ENCODE measurements around the gene CAMK2G.
A peak's percentile ranks its signal among the peaks of the same experiment; 100 is the strongest.
"Not testable (repeated sequence)": the region's sequence is repeated elsewhere in the genome, so short reads cannot be mapped to it uniquely, and the experiment has no call there.

Gene CAMK2G

DNA sequence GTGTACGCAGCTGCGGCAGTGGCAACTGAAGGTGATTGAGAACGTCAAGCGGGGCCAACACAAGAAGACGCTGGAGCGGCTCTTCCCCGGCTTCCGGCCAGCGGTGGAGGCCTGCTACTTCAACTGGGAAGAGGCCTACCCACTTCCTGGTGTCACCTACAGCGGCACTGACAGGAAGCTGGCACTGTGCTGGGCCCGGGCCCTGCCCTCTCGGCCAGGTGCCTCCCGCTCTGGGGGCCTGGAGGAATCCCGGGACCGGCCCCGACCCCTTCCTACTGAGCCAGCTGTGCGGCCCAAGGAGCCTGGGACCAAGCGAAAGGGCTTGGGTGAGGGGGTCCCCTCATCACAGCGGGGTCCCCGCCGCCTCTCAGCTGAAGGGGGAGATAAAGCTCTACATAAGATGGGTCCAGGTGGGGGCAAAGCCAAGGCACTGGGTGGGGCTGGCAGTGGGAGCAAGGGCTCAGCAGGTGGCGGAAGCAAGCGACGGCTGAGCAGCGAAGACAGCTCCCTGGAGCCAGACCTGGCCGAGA lies 82.4 kb downstream of the CAMK2G start:
- no peak for DNase-seq (ENCODE audit: low spot score)

DNA sequence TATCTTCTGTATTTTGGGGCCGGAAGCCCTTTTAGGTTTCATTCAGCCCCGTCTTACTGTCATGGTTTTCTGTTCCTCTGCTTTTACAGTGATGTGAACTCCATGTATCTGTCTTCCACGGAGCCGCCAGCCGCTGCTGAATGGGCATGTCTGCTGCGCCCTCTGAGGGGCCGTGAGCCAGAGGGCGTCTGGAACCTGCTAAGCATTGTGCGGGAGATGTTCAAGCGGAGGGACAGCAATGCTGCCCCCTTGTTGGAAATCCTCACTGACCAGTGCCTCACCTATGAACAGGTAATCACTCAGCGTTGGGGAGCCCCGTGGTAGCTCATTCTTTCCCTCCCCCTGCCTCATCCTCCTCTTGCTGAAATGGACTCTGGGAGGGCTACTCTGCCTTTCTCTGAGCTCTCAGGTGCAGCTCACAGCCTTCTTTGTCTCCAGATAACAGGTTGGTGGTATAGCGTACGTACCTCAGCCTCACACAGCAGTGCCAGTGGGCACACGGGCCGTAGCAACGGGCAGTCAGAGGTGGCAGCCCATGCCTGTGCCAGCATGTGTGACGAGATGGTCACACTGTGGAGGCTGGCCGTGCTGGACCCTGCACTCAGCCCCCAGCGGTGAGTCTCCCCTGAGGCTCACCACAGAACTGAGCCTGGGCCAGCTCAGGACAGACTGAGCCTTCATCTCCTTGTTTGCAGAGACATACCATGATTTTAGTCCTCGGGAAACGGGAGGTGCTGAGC lies 83.3 kb downstream of the CAMK2G start:
- DNase-seq (ENCODE audit: low spot score): no peak

DNA sequence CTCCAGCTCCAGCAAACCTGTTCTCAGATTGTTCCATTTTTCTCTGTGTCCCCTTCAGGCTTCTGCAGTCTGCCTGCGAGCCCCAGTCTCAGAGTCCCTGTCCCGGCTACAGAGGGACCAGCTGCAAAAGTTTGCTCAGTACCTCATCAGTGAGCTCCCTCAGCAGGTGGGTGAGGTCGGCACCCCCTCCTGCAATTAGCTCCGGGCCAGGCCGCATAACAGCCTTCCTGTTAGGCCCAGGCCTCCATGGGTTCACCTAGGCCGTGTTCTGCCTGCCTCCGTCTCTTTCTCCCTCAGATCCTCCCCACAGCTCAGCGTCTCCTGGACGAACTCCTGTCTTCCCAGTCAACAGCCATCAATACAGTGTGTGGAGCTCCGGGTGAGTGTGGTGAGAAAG lies 84.7 kb downstream of the CAMK2G start:
- no peak for DNase-seq (ENCODE audit: low spot score)

DNA sequence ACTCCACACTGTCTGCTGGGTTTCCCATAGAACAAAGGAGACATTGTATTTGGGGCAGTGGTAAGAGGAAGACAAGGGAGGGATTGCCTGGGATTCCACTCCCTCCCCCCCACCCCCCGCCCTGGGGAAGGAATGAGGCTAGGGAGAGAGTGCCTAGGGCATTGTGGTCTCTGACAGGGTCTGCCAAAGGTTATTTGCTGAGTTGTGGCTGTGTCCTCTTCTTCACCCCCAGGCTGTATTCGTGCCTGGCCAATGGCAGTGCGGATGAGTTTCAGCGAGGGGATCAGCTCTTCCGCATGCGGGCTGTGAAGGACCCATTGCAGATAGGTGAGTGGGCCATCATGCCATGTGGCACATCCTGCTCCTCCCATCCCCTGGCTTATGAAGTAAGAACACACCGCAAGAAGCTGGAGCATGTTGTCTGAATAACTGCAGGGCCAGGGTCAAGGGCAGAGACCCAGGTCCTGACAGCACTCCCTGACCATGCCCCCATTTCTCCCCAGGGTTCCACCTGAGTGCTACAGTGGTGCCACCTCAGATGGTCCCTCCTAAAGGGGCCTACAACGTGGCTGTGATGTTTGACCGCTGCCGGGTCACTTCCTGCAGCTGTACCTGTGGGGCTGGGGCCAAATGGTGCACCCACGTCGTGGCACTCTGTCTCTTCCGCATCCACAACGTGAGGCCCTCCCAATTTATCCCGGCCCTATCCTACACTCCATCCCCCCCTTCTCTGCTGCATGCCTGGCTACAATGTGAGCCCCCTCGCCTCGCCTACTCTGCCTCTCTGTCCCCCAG lies 85.3 kb downstream of the CAMK2G start:
- no peak for DNase-seq (ENCODE audit: low spot score)

DNA sequence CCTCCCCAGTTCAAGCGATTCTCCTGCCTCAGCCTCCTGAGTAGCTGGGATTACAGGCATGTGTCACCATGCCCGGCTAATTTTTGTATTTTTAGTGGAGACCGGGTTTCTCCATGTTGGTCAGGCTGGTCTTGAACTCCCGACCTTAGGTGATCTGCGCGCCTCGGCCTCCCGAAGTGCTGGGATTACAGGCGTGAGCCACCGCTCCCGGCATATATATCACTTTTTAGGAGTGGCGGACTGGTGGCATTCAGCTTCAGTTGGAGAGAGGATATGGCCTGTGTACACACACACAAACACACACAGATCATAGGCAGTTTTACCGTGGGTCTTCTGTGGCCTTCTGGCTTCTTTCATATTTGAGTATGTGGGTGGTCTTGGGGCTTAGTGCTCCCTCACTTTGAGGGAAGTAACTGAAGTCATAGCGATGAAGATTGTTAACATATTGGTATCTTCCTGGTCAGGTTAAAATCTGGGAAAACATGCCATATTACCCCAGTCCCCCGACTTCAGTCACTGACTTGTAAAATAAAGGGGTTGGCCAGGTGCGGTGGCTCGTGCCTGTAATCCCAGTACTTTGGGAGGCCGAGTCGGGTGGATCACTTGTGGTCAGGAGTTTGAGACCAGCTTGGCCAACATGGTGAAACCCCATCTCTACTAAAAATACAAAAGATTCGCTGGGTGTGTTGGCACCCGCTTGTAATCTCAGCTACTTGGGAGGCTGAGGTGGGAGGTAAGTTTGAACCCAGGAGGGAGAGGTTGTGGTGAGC lies 87.1 kb downstream of the CAMK2G start:
- not testable (repeated sequence) for DNase-seq (ENCODE audit: low spot score)

DNA sequence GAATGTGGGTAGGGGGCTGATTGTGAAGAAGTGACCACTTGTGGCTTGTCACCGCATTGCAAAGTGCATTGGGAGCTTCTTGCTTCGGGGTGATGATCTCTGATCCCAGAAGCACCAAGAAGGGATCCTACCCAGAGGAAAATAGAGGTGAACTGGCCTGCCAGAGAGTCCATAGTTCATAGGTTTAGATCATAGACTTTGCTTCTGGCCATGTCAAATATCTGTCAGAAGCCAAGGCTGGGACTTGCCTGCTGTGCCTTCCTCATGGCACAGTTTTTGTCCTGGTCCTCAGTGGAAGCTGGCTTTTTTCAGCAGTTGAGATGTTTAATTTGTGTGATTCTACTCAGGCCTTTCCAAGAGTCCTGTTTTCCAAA lies 87.9 kb downstream of the CAMK2G start:
- no peak for DNase-seq (ENCODE audit: low spot score)

DNA sequence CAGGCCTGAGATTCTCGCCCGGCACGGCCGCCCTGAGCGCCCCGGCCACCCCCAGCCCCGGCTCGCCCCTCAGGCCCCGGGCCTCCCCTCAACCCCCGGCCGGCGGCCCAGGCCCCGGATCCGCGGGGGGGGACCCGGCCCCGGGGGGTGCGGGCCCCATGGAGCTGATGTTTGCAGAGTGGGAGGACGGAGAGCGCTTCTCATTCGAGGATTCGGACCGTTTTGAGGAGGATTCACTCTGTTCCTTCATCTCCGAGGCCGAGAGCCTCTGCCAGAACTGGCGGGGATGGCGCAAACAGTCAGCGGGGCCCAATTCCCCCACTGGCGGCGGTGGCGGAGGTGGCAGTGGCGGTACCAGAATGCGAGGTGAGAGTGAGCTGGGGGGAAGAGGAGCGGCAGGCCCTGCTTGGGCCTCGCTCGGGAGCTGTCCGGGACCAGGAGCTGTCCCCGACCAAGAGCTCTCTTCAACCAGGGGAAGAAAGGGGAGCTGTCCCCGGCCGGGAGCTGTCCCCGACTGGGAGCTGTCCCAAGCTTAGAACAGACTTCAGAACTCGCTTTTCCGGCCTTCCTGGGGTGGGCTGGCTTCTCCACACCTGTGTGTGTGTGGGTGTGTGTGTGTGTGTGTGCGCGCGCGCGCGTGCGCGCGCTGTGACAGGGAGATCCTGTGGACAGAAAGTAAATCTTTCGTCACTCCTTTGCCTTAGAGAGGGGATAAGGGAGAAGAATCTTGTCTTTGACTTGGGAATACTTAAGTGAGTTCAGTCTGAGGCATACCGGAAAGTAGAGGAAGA lies 88.4 kb downstream of the CAMK2G start:
- DNase-seq (ENCODE audit: low spot score): no peak

DNA sequence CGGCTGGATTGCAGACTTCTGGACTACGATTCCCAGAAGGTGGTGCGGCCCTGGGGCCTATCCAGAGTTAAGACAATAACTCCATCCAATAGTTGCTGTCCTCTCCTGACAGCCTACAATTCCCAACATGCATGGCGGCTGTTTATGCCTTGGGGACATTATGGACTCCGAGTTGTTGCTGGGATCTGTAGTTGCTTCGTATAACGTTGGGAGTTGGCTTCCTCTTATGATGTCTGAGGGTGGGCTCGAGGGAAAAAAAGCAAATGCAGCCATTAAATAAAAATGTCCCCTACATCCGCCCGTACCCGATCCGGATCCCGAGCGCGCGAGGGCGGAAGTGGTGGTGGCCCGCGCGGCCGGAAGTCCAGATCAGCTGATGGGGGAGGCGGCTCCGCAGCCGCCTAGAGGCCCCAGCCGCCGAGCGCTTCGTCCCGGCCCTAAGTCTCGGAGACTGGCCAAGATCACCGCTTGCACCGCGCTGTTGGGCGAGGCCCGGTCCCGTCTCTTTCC lies 89.1 kb downstream of the CAMK2G start, which contains the start of gene ZSWIM8:
ZSWIM8 (plus strand) TSS at position 396 of the 510 bp plus-strand sequence. CDS start 273 bp downstream, outside the sequence.
- DNase-seq (ENCODE audit: low spot score): peak; percentile 98

DNA sequence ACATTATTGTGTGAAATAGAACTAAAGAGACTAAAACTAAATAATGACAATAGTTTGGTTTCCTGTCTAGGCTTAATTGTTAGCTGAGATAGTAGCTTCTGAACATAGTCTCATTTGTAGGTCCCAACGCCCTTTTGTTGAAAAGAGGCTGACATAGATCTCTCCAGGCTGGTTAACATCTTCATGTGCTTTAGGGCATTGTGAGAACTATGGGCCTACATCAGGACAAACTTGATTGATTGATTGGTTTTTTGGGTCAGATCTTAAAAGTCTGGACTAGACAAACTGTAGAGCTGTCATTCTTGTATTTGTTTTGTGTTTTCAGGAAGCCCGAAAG lies 91.6 kb downstream of the CAMK2G start:
- no peak for DNase-seq (ENCODE audit: low spot score)

DNA sequence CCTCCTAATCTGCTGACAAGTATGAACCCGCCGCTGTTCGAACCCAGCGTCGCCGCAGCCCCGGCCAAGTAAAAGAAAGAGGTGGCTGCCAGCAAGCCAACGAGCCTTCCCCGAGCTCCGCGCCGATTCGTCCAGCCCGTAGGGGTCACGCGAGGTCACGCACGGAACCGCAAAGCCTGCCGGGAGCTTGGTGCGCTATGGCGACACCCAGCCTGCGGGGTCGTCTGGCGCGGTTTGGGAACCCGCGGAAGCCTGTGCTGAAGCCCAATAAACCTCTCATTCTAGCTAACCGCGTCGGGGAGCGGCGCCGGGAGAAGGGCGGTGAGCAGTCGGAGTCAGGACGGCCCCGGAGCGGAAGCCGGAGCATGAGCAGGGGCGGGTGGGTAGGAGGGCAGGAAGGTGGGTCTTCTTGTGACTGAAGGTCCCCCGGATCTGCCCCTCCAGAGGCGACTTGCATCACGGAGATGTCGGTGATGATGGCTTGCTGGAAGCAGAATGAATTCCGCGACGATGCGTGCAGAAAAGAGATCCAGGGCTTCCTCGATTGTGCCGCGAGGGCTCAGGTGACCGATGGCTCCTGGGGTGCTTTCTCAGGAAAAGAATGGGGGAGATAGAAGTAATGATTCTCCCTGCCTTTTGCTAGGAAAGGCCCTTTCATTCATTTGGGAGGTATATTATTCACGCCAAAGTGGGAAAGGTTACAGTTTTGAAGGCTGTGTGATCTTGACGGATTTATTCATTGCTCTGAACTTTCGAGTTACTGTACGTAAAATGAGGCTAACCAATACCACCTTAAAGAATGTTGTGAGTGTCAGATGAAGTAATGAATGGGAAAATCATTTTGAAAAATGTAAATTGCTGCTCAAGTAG lies 92.2 kb downstream of the CAMK2G start, which contains the start of gene CHCHD1:
CHCHD1 (plus strand) TSS at position 170 of the 870 bp plus-strand sequence; CDS start at position 198, 28 bp downstream.
- peak; percentile 84 for DNase-seq (ENCODE audit: low spot score)

DNA sequence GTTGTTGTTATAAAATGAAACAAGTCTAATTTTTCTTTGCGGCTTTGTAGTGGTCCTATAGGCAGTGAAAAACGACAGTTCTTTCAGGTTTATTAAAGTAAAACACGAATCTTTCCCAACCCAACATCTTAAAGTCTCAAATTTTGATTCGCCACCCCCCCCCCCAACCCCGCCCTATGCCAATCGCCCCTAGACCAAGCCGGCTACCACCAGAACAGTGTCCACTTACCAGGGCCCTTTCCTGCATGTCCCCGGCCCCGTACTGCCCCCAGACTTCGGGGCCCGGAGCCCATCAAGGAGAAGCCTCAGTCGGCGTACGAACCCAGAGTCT lies 92.8 kb downstream of the CAMK2G start:
- no peak for DNase-seq (ENCODE audit: low spot score)

DNA sequence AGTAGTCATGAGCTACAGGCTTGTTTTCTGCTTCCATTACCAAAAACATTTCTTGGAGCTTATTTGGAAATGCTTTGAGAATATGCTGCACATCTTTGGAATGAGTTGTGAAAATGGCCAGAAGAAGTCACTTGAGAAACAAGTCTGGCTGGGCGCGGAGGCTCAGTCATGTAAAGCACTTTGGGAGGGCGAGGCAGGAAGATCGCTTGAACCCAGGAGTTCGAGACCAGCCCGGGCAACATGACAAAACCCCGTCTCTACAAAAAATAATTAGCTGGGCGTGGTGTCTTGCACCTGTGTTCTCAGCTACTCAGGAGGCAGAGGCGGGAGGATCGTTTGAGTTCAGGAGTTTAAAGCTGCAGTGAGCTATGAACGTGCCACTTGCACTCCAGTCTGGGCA lies 93.4 kb downstream of the CAMK2G start:
- no peak for DNase-seq (ENCODE audit: low spot score)

DNA sequence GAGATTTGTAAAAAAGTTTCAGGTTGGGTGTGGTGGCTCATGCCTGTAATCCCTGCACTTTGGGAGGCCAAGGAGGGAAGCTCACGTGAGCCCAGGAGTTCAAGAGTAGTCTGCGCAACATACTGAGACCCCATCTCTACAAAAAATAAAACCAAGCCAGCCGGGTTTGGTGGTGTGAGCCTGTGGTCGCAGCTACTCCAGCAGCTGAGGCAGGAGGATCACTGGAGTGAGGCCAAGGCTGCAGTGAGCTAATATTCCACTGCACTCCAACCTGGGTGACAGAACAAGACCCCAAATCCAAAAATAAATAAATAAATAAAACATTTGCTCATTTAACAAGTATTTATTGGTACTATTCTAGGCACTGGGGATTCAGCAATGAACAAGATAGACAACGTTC lies 94.1 kb downstream of the CAMK2G start:
- DNase-seq (ENCODE audit: low spot score): no peak

DNA sequence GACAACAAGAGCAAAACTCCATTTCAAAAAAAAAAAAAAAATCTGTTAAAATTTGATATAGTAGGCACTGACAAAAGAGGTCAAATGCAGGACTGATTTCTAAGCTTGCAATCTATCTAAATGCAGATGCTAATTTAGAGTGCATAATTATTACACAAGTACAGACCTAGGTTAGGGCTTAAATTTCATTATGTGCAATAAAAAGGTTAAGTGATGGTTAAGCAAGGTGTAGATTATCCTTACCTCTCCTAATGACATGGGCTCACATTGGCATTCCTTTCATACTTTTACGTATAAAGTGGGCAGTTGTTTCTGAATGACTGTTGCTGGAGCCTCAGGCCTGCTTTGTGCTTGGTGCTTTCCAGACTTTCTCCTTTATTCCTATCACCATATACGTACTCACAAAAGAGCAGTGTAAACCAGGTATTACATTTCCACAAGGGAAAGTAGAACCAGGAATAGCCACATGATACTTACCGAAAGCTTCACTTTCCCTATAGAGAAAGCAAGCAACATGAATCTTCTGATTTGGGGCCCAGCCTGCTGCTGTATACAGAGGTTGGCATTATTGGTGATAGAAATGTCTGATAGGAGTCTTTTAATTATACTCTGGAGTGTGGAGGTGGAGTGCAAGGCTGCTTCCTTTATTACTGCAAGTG lies 94.7 kb downstream of the CAMK2G start:
- DNase-seq (ENCODE audit: low spot score): no peak

DNA sequence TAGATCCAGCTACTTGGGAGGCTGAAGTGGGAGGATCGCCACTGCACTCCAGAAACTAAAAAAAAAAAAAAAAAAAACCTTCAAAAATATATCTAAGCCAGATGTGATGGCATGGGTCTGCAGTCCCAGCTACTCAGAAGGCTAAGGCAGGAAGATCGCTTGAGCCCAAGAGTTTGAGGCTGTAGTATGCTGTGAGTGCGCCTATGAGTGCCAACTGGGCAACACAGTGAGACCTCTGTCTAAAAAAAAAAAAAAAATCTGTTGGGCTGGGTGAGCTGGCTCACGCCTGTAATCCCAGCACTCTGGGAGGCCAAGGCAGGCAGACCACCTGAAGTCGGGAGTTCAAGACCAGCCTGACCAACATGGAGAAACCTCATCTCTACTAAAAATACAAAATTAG lies 95.3 kb downstream of the CAMK2G start:
- DNase-seq (ENCODE audit: low spot score): no peak

DNA sequence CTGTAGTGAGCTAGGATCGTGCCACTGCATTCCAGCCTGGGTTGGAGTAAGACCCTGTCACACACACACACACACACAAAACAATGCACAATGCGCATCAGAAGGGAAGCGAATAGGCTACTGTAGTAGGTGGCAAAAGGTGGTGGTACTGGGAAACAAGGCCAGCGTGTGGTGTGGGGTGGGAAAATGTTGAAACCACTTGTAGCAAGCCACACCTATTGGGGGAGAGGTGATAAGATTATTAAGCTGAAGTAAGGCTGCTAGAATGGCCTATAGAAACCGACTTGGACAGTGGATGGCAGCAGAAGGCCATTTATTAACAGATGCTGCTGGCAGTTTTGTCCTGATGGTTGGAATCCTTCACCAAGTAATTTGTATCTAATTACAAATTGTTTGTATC lies 99.7 kb downstream of the CAMK2G start:
- no peak for DNase-seq (ENCODE audit: low spot score)

DNA sequence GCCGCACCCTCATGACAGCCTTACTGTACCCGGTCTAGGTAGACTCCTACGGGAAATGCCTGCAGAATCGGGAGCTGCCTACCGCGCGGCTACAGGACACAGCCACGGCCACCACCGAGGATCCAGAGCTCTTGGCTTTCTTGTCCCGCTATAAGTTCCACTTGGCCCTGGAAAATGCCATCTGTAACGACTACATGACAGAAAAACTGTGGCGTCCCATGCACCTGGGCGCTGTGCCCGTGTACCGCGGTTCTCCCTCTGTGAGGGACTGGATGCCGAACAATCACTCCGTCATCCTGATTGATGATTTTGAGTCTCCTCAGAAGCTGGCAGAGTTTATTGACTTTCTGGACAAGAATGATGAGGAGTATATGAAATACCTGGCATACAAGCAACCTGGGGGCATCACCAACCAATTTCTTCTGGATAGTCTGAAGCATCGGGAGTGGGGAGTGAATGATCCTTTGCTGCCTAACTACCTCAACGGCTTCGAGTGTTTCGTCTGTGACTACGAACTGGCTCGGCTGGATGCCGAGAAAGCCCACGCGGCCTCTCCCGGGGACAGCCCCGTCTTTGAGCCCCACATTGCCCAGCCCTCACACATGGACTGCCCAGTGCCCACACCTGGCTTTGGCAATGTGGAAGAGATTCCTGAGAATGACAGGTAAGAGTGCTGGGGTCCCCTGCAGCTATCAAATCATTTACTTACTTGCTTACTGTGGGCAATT lies 101.0 kb downstream of the CAMK2G start:
- no peak for DNase-seq (ENCODE audit: low spot score)

DNA sequence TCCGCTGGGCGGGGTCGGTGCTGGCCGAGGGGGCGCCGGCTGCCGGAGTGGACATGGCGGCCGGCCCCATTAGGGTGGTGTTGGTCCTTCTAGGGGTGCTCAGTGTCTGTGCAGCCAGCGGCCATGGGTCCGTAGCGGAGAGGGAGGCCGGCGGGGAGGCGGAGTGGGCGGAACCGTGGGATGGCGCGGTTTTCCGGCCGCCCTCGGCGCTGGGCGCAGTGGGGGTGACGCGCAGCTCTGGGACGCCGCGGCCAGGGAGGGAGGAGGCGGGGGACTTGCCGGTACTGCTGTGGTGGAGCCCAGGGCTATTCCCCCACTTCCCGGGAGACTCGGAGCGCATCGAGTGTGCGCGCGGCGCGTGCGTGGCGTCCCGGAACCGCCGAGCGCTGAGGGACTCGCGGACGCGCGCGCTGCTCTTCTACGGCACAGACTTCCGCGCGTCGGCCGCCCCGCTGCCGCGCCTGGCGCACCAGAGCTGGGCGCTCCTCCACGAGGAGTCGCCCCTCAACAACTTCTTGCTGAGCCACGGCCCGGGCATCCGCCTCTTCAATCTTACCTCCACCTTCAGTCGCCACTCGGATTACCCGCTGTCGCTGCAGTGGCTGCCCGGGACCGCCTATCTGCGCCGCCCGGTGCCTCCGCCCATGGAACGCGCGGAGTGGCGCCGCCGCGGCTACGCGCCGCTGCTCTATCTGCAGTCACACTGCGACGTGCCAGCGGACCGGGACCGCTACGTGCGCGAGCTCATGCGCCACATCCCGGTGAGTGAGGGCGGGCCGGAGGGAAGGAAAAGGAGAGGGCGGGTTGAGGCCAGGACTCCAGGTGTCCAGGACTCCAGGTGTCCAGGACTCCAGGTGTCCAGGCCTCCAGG lies 101.8 kb downstream of the CAMK2G start:
- DNase-seq (ENCODE audit: low spot score): peak; percentile 86

Measured in globus pallidus (tissue), 1 donor.